ENCODE results near the gene TEKT4.
"Not testable (repeated sequence)": the region's sequence is repeated elsewhere in the genome, so short reads cannot be mapped to it uniquely, and the experiment has no call there.

TEKT4 gene

DNA sequence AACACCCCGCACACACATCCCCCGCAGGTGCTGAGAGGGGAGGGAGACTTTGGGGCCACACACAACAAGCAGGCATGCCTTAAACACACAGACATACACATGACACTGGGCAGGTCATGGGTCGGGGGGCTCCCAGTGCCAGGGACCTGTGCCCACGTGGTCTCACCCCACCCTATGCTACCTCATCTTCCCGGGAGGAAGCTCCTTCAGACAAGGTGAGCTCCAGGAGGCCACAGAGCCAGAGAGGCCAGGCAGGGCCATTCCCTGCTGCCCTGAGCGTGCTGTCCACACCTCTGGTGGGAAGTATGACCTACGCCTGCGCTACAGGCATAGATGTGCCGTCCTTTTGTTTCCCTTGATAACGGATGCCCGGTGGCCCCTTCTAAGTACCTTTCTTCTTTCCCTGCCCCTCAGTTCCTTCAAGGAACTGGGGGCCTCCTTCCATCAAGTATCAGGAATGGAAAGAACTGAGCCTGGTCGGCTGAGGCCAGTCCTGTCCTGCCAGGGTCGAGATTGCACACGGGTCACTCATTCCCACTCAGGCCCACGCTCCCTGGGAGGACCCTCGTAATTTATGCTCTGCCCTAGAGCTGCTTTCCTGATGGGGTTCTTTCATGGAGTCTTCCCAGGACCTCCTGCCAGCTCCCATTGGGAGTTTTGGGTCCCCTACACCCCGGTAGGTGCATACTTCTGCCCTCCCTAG is 4.7 kb downstream of the TEKT4 start:
- no peak for DNase-seq (ENCODE audit: low read depth)

DNA sequence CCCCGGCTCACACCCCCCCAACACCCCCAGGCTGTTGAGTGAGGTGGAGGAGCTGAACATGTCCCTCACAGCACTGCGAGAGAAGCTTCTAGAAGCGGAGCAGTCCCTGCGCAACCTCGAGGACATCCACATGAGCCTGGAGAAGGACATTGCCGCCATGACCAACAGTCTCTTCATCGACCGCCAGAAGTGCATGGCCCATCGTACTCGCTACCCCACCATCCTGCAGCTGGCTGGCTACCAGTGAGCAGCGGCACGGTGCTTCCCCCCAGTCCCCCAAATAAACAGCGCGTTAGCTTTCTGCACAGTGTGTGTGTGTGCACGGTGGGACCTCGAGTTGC is 5.3 kb downstream of the TEKT4 start:
- no peak for DNase-seq (ENCODE audit: low read depth)

DNA sequence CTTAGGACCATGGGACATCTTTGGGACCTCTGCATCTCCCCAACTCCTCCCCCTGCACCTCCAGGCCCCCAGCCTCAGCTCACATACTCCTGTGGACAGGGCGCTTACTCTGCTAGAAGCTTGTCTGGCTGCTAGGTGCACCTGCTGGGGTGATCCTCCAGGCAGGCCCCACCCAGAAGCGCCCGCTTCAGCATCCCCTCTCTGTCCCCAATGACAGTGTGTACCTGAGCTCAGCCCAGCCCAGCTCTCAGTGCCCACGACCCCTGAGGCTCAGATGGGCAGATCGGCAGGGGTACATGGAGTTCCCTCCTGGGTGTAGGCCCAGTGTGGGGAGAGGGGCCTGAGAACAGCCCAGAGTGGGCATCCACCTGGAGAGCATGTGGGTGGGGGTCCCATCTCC is 5.9 kb downstream of the TEKT4 start:
- no peak for DNase-seq (ENCODE audit: low read depth)

DNA sequence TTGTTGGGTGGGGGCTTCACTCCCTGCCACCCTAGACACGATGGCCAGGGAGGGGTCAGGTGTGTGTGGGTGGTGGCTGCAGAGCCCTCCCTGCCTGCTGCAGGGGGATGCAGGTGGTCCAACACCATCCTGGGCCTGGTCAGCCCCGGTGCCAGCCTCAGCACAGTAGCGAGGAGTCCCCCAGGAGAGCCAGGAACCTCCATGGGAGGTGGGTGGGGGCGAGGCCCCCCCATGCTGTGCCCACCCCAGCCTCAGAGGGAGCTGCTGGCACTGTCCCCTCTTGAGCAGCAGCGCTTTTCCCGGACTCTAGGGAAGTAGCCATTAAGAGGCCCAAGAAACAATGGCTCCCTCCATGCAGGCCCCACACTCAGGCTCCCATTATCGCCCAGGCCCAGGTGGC is 7.3 kb downstream of the TEKT4 start:
- not testable (repeated sequence) for DNase-seq (ENCODE audit: low read depth)

DNA sequence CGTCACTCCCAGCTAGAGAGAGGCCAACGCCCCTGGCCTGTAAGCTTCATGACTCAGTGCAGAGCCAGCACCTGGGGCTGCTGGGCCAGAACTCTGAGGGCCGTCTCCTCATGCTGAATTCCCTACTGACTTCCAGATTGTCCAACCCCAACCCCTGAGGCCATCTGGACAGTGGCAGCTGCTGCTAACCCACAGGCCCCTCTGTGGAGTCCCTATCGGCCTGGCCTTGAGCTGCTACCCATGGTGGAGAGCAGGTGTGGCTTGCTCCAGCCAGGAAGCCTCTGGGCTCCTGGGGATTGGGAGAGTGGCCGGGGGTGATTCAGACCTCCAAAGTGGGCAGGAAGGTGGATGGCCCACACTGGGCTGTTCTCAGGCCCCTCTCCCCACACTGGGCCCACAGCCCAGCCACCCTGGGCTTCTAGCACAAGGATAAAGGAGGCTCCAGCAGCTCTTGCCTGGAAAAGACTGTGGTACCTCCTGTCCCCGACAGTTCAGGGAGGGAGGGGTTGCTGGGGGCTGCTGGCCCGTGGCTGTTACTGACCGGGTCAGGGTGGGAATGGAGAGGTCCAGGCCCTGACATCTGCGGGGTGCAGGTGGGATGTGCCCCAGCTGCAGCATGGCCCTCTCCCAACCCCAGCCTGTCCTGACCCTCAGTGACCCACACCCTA is 8.2 kb downstream of the TEKT4 start:
- DNase-seq (ENCODE audit: low read depth): no peak

DNA sequence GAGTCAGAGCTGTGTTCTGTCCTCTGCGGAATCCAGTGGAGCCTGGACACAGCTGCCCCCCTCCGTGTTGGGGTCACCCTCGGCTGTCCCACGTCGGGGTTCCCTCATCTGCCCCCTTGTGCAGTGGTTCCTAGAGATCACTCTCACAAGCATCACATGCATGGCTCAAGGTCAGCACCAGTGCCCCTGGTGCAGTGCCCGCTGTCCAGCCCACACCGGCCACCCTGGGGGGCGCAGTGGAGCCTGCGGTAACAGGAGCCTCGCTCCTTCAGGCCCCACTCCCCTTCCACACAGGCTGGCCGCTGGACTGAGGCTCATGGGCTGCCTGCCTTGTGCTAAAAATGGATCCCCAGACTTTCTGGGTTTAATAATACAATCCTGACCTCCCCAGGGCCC is 8.8 kb downstream of the TEKT4 start:
- no peak for DNase-seq (ENCODE audit: low read depth)

DNA sequence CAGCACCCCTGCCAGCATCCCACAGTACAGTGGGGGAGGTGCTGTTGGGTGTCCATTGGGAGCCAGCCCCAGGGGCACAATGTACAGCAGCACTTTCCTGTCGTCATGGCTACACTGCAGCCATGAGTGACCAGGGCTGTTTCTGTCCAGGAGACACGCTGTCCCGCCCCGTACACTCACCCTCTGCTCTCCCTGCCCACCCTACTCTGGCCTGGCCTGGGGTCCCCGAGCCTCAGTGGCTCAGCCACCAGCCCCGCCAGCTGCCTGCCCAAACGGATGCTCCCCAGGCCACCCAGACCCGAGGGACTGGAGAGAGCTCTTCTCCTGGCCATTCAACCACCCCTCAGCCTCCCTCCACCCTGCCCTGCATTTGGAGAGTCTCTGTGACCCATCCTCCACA is 9.3 kb downstream of the TEKT4 start:
- no peak for DNase-seq (ENCODE audit: low read depth)

DNA sequence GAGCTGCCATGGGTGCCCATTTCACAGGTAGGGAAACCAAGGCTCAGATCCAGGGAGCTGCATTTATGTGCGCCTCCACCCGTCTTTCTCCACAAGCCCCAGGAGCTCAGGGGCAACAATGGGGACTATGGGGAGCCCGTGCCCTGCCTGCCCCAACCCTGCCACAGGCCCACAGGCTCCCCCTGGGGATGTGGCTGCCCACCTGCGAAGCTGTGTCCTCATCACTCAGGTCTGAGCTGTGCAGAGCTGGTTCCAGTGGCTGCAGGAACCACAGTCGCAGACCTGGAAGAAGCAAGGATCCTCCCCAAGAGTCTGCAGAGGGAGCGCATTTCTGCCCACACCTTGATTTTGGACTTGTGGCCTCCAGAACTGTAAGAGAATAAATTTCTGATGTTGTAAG is 9.8 kb downstream of the TEKT4 start:
- DNase-seq (ENCODE audit: low read depth): no peak

DNA sequence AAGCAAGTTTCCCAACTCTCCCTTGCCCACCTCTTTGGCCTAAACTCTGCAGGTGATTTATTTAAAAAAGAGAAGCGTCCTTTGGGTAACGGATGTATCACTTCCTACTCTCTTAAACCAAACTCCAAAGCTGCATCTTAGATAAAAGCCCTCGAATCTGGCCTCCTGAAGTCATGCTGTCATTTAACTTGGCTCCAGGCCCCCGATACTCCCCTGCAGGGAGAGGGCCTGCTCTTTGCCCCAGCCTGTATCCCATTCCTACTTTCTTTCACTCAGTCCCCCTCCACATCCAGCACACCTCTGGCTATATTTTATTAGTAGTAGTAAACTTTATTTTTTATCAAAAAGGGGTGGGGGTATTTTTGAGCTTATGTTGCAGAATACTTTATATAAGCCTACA is 19.0 kb downstream of the TEKT4 start:
- no peak for DNase-seq (ENCODE audit: low read depth)

DNA sequence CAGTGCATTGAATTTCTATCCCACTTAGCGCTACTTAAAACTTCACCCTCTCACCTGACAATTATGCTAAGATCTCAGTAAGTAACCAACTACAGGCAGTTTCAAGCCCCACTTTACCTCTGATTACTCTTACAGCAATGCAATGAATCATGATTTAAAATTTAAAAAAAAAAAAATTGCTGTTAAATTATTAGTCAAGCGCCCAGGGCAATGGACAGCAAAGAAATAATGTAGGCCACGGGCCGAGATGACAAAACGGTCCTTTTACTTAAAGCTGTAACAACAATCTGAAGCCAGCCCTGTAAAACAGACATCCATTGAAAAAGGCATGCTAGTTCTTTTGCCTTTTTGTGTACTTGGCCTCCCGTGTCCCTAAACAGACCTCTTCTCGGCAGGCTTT is 24.0 kb downstream of the TEKT4 start:
- not testable (repeated sequence) for DNase-seq (ENCODE audit: low read depth)

DNA sequence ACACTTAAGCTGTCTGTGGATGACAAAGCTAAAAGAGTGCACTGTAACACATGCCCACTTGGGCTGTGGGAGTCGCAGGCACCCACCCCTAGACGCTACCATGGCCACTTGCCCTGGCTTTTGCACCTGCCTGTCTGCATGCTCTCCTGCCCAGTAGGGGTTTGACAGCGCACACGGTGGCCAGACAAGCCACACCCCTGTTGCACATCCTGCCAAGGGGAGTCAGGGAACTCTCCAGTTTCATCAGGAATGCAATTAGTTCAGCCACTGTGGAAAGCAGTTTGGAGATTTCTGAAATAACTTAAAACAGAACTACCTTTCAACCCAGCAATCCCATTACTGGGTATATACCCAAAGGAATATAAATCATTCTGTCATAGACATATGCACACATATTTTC is 35.7 kb downstream of the TEKT4 start:
- not testable (repeated sequence) for DNase-seq (ENCODE audit: low read depth)

DNA sequence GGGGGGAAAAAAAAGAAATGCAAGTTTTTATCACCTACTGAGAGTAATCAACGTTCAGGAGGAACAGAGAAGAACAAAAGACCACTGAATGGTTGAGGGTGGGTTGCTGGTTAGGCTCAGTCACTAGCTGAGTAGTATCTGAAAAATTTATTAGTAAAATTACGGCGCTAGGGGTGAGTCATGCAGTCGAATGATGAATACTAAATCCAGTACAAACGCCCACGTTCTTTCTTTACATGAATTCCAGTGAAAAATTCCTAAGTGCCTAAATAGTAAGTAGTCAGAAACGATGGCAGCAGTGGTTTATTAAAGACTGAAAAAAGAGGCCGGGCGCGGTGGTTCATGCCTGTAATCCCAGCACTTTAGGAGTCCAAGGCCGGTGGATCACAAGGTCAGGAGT is 52.0 kb downstream of the TEKT4 start:
- DNase-seq (ENCODE audit: low read depth): no peak

DNA sequence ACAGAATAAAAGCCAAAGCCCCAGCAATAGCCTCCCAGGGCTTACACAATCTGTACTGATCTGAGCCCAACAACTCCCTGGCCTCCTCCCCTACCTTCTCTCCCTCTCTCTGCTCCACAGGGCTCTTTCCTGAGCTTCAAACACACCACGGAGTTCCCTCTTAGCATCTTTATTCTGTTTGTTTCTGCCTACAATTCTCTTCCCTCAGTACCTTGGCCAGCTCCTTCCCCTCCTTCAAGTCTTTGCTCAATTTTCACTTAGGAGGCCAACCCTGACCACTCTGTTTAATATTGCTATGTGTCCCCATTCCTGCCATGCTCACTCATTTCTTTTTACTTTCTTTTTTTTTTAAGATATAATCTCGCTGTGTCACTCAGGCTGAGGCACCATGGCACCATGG is 53.8 kb downstream of the TEKT4 start:
- DNase-seq (ENCODE audit: low read depth): not testable (repeated sequence)

Data from T follicular helper cell (primary cell).